ENCODE measurements around the gene PSME4.
"Not testable (repeated sequence)": the region's sequence is repeated elsewhere in the genome, so short reads cannot be mapped to it uniquely, and the experiment has no call there.

- TF ChIP-seq CTCF (IDR thresholded peaks at IDR 0.05; ENCODE audit: insufficient read depth, low read length); REST (IDR thresholded peaks at IDR 0.05; ENCODE audit: insufficient replicate concordance, low read depth); POLR2AphosphoS5 (IDR thresholded peaks at IDR 0.05; ENCODE audit: low read depth); GABPA (IDR thresholded peaks at IDR 0.05; ENCODE audit: low read depth): not testable (repeated sequence)
Measured at GRCh38 chr2:53926321-53926720, 44.5 kb downstream of the PSME4 start.
